MM.1S (cell line): Measurements from ENCODE around the gene NME7.
"Not testable (repeated sequence)": the region's sequence is repeated elsewhere in the genome, so short reads cannot be mapped to it uniquely, and the experiment has no call there.

Experiments
- EZH2 ChIP-seq: fragments of 300-600 bp; sonication (generic); optimal IDR thresholded peaks from 2 replicates; pipeline ENCODE3; 2017; ENCODE audit warnings: low read depth, mild to moderate bottlenecking, antibody characterized with exemption, low read length, mixed read lengths
- EZH2phosphoT487 ChIP-seq: fragments of 300-600 bp; sonication (generic); IDR thresholded peaks from 2 replicates; pipeline ENCODE4 v1.6.1; 2018; ENCODE audit warnings: antibody characterized with exemption, low read length
- TF ChIP-seq, protein P1 (sequence below): fragments of 300-600 bp; sonication (generic); IDR thresholded peaks from 2 replicates; pipeline ENCODE4 v1.5.1; 2016; ENCODE audit warnings: antibody characterized with exemption, low read length, mixed read lengths

GRCh38 chr1:169336947-169337715 lies 30.5 kb downstream of the NME7 start:
- TF ChIP-seq EZH2, EZH2phosphoT487: not testable (repeated sequence)
- TF ChIP-seq, protein P1, sequence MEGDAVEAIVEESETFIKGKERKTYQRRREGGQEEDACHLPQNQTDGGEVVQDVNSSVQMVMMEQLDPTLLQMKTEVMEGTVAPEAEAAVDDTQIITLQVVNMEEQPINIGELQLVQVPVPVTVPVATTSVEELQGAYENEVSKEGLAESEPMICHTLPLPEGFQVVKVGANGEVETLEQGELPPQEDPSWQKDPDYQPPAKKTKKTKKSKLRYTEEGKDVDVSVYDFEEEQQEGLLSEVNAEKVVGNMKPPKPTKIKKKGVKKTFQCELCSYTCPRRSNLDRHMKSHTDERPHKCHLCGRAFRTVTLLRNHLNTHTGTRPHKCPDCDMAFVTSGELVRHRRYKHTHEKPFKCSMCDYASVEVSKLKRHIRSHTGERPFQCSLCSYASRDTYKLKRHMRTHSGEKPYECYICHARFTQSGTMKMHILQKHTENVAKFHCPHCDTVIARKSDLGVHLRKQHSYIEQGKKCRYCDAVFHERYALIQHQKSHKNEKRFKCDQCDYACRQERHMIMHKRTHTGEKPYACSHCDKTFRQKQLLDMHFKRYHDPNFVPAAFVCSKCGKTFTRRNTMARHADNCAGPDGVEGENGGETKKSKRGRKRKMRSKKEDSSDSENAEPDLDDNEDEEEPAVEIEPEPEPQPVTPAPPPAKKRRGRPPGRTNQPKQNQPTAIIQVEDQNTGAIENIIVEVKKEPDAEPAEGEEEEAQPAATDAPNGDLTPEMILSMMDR = not testable (repeated sequence)
